ENCODE measurements around the gene OR51A4. TPM values are rescaled to one million over a fixed set of nuclear protein-coding genes. Genes with fewer than 3 reads are reported as not detected.
"Not testable (repeated sequence)": the region's sequence is repeated elsewhere in the genome, so short reads cannot be mapped to it uniquely, and the experiment has no call there.

OR51A4 gene, protein sequence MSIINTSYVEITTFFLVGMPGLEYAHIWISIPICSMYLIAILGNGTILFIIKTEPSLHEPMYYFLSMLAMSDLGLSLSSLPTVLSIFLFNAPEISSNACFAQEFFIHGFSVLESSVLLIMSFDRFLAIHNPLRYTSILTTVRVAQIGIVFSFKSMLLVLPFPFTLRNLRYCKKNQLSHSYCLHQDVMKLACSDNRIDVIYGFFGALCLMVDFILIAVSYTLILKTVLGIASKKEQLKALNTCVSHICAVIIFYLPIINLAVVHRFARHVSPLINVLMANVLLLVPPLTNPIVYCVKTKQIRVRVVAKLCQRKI
- polyA plus RNA-seq (ENCODE audit: insufficient read length), result not detected
- long read RNA-seq, donor 1, result 0 reads
- long read RNA-seq, donor 2, result 0 reads
- long read RNA-seq, donor 3, result 0 reads
- long read RNA-seq, donor 4, result 0 reads
- long read RNA-seq, donor 5, result 0 reads
- long read RNA-seq, donor 6, result 0 reads
- long read RNA-seq, donor 7, result 0 reads
- long read RNA-seq, donor 8, result 0 reads

DNA sequence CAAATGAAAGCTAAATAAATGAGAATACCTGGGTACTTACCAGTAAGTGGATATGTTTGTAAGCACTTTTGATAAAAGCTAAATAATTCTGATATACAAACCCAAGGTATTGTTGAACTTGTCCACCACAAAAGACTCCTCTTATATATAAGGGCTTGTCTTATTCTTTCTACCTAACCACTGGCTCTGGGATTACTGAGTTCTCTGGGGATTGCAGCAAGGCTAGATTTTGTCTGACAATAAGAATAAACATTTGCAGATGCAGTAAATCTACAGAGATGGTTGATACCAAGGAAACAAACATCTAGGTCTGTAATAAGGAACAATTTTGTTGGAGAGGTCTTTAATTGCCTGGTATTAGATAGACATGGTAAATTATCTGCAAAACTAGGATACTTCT lies at the start of gene OR51A4:
Gene OR51A4, minus strand, starts transcription at position 101 of the 400 bp plus-strand sequence. CDS start 505 bp downstream, outside the sequence.
- no peak for DNase-seq

DNA sequence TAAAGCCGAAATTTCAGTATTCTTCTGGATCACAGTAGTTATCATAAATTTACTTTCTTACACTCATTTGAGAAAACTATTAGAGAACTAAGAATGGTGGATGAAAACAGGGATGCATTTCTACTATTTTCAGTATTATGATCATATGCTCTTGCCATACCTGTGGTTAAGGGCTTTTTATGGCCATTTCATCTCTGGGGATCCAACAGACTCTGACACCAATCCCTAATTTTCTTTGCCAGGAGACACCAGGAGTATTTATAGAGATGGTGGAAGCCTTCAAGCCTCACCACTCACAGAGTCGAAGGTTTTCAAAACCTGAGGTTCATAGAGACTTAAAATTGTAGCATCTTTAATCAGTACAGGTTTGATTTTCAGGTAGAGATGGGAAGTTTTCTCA lies 47.1 kb upstream of the OR51A4 start, which contains the start of gene OR51L1:
Gene OR51L1, plus strand, starts transcription at position 301 of the 400 bp plus-strand sequence. CDS start 4,132 bp downstream, outside the sequence.
- DNase-seq, result no peak

DNA sequence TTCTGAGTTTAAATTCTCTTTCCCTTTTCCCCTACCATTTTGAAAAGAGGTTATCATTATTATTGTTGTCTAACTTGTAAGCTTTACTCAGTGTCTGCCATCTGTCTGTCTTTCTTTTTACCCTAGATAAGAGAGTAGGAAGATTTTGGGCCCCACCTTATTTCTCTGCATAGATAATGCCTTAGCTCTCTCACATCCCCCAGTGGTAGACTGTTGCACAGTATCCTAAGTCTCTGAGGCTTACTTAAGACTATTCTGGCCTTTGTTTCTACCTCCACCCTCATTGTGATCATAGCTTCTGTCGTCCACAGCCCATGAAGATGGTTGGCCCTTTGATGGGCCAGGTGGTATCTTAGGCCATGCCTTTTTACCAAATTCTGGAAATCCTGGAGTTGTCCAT lies 43.7 kb upstream of the OR51A4 start:
- no peak for DNase-seq

DNA sequence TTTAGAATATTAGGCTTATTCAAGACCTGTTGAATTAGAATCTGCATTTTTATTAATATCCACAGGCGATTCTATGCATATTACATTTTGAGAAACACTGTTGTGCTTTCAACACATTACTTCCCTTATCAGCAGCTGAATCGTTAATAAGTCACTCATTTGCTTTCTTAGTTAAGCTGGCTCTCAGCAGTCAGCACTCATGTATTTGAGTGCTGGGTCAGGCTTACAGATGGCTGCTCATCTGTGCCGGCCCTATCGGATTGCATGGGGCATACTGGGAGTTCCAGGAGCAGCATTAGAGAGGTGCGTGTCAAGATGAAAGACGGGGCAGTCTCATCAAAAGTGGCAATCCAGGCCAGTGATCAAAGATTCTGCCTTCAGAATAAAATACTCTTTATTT lies 36.4 kb upstream of the OR51A4 start:
- peak; percentile 73 for DNase-seq

DNA sequence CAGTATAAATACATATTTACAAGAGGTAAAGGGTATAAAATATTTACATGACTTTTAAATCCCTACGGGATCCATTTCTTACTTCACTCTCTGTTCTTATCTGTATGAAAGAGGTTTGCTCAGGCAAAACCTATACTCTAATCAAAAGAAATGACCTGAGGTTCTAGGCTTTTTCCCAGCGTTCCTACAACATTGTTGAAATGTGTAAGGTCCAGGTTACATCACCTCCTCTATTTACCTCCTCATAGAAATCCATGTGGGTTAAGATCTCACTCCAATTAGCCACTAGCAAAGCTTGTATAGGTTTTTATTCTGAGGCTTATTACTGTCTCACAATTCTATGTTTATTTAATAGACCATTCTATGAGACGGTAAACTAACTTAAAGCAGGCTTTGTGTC lies 35.3 kb upstream of the OR51A4 start:
- DNase-seq, result no peak

DNA sequence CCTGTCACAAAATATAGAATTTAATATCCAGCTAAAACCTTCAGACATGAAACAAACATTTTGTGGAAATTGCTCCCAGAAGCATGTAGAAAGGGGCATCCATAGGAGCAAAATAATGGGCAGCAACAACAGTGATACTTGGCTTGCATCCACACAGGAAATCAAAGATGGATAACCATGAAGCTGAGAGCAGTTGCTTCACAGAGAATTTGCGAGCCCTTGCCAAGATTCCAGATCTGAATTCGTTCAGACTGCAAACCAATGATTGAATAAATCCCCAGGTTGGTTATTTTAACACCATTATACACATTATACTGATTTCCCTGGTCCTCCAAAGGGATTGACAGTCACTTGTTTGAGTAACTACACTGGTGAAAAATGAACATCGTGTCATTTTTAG lies 31.6 kb upstream of the OR51A4 start:
- no peak for DNase-seq

DNA sequence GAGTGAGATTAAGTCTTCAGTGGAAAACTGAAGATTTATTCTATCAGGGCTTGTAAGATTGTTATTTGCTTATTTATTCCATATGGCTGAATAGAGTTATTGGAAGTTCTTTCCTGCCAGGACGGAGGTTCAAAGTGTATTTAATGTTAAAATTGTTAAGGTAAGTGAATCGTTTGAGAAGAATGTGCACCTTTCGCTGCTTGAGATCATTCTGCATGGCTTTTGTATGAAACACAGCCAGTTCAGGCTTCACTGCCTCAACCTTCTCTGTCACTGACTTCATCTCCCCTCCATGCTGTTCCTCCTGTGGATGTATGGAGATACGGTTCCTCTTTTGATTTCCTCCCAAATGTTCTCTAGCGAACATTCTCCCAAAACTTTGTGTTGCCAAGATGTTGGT lies 28.0 kb upstream of the OR51A4 start:
- no peak for DNase-seq

DNA sequence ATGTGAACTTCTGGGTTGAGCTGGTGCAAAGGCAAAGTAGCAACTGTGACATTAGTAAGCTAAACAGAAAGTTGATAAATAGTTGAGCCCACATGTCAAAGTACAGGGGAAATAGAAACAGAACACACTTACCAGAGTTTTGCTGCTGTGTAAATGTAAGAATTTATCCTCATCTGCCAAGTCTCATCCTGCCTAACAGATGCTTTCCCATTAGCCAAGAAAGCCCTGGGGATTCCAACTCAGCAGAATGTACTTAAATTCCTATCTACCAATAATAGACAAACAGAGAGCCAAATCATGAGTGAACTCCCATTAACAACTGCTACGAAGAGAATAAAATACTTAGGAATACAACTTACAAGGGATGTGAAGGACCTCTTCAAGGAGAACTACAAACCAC lies 15.4 kb upstream of the OR51A4 start:
- no peak for DNase-seq

DNA sequence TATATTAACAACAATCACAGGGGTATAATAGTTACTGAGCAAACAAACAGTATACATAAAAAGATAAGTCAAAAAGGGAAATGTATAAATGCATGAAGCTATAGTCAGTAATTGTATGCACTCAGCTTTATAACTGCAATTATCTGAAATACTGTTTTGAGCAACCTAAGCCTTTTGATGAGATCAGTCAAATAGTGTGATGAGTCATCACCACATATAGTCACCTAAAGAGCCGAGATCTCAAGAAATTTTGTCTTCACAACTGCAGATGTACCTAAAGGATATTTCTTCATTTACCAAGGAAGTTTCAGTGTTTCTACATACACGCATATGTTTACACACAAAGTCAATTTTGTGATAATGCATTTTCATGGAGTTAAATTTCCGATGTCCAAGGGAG lies 13.5 kb upstream of the OR51A4 start:
- DNase-seq, result no peak

DNA sequence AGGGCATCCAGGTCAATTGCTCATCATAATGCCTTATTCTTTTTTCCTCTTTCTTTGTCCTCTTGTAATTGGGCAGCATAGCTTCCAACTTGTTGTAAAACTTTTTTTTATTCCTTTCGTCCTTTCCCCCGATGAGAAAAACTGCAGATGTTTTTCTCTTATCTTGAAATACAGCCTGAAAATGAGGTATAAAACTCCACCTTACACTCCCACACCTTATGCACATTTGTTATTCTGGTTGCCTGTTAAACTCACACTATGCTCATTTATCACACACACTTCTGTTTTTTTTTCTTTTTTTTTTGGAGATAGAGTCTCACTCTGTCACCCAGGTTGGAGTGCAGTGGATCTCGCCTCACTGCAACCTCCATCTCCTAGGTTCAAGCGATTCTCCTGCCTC lies 10.0 kb upstream of the OR51A4 start:
- DNase-seq, result no peak

DNA sequence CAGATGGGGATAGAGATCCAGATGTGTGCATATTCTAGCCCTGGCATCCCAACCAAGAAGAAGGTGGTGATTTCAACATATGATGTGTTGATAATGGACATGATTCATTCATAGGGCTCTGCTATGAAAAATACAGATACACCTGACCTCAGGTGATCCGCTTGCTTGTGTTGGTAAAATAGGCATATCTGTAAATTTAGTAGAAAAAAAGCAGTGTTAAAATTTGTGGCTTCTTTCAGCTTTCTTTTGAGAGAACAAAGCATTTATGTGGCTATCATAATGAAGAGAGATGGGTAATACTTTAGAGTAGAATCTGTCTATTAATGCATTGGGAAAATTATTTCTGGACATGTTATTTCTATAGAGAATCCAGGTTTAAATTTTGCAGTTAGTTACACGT lies 8.2 kb upstream of the OR51A4 start, which contains the start of gene OR51A2:
Gene OR51A2, minus strand, starts transcription at position 101 of the 400 bp plus-strand sequence. Its CDS starts 0 bp downstream, at position 101.
- DNase-seq, result not testable (repeated sequence)

DNA sequence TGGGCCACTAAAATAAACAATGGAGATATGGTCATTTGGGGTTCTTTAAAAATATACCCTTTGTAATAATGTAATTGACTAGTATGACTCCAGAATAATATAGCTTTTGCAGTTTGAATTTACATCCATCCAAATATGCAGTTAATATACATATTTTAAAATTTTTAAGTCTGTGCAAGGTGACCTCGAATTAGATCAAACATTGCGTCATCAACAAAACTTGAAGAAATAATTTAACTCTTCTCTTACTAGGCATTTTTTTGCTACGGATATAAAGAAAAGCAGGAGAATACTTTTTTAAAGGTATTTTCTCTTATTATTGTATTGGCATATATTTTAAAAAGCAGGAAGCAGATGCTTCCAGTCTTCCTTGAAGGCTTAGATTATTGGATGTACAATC lies 10.7 kb downstream of the OR51A4 start:
- no peak for DNase-seq

DNA sequence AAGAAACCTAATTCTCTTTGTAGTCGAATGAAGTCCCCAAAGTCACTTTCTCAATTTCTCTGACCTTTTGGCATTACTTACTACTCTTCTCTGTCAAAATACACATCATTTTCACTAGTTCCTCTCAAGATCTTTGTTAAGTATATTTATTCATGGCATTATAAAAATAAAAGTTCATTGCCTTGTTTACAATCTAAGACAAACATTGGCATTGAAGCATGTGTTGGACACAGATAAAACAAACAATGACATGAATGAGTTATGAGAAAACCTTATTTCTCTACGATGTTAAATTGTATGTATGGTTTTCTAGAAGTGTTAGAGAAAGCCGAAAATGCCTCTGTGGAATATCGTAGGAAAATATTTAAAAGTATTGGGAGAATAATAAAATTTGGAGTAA lies 14.7 kb downstream of the OR51A4 start:
- DNase-seq, result no peak

DNA sequence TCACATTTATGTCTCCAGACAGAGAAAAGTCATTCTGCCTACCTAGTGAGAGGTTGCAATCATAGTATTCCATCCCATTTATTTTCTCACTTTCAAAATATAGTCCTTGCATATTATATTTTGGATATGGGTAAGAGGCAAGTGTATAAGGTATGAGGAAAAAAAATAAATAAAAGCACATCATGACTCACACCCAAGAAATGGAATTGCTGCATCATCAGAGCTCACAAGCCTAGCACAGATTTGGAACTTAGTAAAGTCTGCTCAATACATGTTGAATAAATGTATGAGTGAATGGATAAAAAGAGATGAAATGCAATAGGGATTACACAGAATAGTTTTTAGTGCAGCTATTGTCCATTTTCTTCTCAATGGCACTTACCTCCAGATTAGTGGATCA lies 20.8 kb downstream of the OR51A4 start:
- no peak for DNase-seq

DNA sequence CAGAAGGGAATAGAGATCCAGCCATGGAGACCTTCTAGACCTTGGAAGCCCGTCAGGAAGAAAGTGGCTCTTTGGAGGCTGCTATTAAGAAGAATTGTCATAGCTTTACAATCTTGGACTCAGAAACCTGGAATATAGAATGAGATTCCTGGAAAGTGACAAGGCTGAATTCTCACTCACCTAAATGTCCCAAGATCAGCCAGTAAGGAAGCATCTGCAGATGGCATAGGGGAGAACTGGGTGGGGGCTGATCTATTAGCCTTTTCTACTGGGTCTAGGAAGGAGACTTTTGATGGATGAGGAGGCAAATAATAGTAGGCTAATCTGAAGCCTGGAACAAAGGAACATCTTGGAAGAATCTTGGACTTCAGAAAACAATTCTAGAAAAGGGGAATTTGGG lies 23.2 kb downstream of the OR51A4 start, which contains the start of gene OR51G1:
Gene OR51G1, minus strand, starts transcription at position 101 of the 400 bp plus-strand sequence. Its CDS starts 0 bp downstream, at position 101.
- no peak for DNase-seq

DNA sequence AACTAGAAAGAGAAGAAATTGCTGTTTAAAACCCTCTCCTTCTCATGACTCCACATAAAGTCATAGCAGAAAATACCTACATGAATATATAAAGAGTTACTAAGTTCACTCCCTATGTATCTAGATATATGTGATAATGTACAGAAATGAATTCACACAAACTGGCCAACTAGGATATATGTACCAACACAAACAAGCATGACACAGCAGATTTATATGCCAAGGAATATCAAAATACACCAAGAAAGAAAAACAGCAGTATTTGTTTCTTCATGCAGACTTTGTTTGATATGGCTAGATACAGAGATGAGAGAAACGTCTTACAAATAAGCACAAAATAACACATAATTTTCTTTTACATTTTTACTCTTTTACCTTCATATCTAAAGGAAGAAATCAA lies 25.1 kb downstream of the OR51A4 start:
- no peak for DNase-seq

DNA sequence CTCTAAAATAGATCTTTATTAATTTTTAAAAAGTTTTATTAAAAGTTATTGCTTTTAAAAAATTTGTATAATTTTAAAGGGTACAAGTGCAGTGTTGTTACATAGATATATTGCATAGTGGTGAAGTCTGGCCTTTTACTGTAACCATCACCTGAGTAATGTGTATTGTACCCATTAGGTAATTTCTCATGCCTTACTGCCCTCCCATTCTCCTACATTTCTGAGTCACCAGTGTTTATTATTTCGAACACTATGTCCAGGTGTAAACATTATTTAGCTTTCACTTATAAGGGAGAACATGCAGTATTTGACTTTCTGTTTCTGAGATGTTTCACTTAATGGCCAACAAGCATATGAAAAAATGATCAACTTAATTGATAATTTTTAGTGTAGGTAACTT lies 25.6 kb downstream of the OR51A4 start:
- DNase-seq, result no peak

DNA sequence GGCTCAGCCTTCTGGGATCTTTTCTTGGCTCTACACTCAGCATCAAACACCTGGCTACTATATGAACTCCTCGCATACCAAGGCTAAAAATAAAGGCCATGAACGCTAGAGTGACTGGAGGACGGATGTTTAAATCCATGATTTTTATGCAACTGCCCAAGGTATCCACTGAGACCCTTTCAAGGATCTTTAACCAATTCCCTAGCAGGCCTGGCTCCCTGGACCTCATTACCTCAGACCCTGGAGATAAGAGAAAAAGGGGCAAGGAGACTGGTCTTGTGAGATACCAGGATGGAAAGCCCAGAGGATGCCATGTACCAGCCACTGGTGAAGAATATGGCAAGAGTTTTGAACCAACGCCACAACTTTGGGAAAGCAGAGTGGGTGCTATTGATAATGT lies 28.2 kb downstream of the OR51A4 start, which contains the start of gene OR51G2:
Gene OR51G2, minus strand, starts transcription at position 101 of the 400 bp plus-strand sequence. CDS start 3,687 bp downstream, outside the sequence.
- DNase-seq, result no peak

DNA sequence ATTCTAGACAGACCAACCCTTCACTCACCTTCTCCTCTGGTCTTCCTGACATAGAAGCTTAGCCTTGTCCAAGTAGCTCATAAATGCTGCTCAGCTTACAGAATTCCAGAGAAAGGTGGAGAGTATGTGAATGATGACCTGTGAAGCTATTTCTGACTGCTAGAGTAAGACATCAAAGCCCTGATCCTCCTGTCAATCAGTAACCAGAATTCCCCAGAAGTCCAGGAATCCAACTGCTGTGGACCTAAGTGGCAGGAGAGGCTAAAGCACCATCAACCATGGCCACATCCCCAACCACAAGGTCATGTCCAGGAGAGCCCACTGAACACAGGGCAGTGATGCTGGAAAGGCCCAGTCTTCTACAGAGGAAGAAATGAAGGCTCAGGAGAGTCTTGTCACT lies 30.8 kb downstream of the OR51A4 start:
- peak; percentile 13 for DNase-seq

DNA sequence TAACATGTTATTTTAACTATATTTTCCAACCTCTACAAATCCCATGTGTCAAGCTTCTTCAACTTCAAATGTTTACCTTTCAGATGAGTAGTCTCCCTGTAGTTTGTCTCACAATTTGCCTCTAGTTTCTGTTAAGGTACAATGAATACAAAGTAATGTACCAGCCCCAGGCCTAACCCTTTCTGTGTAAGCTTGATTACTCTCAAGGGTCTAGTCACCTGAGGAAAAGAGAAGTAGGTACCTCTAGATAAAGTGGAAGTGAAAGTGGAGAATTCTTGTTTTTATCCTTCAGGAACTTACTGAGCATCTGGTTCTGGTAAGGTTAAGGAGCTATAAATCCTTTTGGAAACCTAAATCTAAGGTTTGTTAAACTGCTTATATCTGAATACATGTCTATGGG lies 43.9 kb downstream of the OR51A4 start, which contains the start of gene OR51A7:
Gene OR51A7, plus strand, starts transcription at position 300 of the 400 bp plus-strand sequence. CDS start 3,587 bp downstream, outside the sequence.
- DNase-seq, result no peak
